KMS-11 (cell line): Measurements from ENCODE around the gene SPATS2L.

Experiments
- H2AFZ ChIP-seq: fragments of 200-600 bp; sonication (generic); 2 replicates; pipeline ENCODE4 v1.6.1; 2016; ENCODE audit warnings: antibody characterized with exemption, mixed run types, low read depth
- H3K27ac ChIP-seq: fragments of 200-600 bp; sonication (generic); 2 replicates; pipeline ENCODE4 v1.6.1; 2016; ENCODE audit warnings: mild to moderate bottlenecking, mixed run types
- H3K27me3 ChIP-seq: fragments of 200-600 bp; sonication (generic); 2 replicates; pipeline ENCODE4 v1.6.1; 2017; ENCODE audit warnings: mild to moderate bottlenecking, low read depth, mixed run types, moderate library complexity; ENCODE audit not compliant: insufficient read depth
- H3K36me3 ChIP-seq: fragments of 200-600 bp; sonication (generic); 2 replicates; pipeline ENCODE4 v1.6.1; 2017; ENCODE audit warnings: mild to moderate bottlenecking, mixed run types; ENCODE audit not compliant: insufficient read depth
- H3K4me1 ChIP-seq: fragments of 200-600 bp; sonication (generic); 2 replicates; pipeline ENCODE4 v1.6.1; 2016; ENCODE audit warnings: mild to moderate bottlenecking, low read depth, mixed run types; ENCODE audit not compliant: poor library complexity, severe bottlenecking
- H3K4me2 ChIP-seq: fragments of 200-600 bp; sonication (generic); 2 replicates; pipeline ENCODE4 v1.7.0; 2016; ENCODE audit warnings: mild to moderate bottlenecking, mixed run types
- H3K4me3 ChIP-seq: fragments of 200-600 bp; sonication (generic); IDR thresholded peaks from 2 replicates; pipeline ENCODE4 v1.6.1; 2017; ENCODE audit warnings: low read depth, low read length, mixed read lengths; ENCODE audit not compliant: insufficient read depth
- H3K79me2 ChIP-seq: fragments of 200-600 bp; sonication (generic); 2 replicates; pipeline ENCODE4 v1.6.1; 2016; ENCODE audit warnings: low read depth, mixed run types; ENCODE audit not compliant: insufficient read depth
- H3K9ac ChIP-seq: fragments of 200-600 bp; sonication (generic); 2 replicates; pipeline ENCODE4 v1.6.1; 2016; ENCODE audit warnings: mild to moderate bottlenecking, mixed run types
- H4K20me1 ChIP-seq: fragments of 200-600 bp; sonication (generic); 2 replicates; pipeline ENCODE4 v1.6.1; 2016; ENCODE audit warnings: mild to moderate bottlenecking, mixed run types; ENCODE audit not compliant: insufficient read depth
- CTCF ChIP-seq: fragments of 200-600 bp; sonication (generic); conservative IDR thresholded peaks from 2 replicates; pipeline ENCODE4 v1.6.1; 2017; ENCODE audit warnings: low read depth, mild to moderate bottlenecking, antibody characterized with exemption, low read length, moderate library complexity, mixed read lengths

The SPATS2L gene

GRCh38 chr2:200380833-200381542, 74.5 kb downstream of the SPATS2L start:
- TF ChIP-seq CTCF, result no peak
- Histone ChIP-seq H3K79me2 (no peaks in the 10 kb centered on the region), H3K36me3 (no peaks in the 10 kb centered on the region), H2AFZ (no peak overlapping the region), H4K20me1 (no peaks in the 10 kb centered on the region), H3K9ac (no peak overlapping the region), H3K4me2 (peak overlapping the region; percentile 46), H3K27me3 (no peaks in the 10 kb centered on the region), H3K4me1 (peaks cover 38% of the 10 kb centered on the region), H3K27ac (peak overlapping the region; percentile 25; the same call in 1 of the 2 replicates), H3K4me3 (no peak overlapping the region)

- Histone ChIP-seq H3K4me2 (no peak overlapping the region), H3K9ac (no peak overlapping the region), H3K79me2 (no peaks in the 10 kb centered on the region), H3K4me1 (peaks cover 38% of the 10 kb centered on the region), H2AFZ (no peak overlapping the region), H3K36me3 (no peaks in the 10 kb centered on the region), H3K4me3 (no peak overlapping the region), H3K27me3 (no peaks in the 10 kb centered on the region), H3K27ac (no peak overlapping the region), H4K20me1 (no peaks in the 10 kb centered on the region)
- no peak for TF ChIP-seq CTCF
Observed at GRCh38 chr2:200382874-200383273, 76.4 kb downstream of the SPATS2L start.

GRCh38 chr2:200383380-200384110, 77.1 kb downstream of the SPATS2L start:
- no peaks in the 10 kb centered on the region for H3K36me3 ChIP-seq
- no peaks in the 10 kb centered on the region for H4K20me1 ChIP-seq
- peak overlapping the region; percentile 50 for H3K4me2 ChIP-seq
- no peak overlapping the region for H3K4me3 ChIP-seq
- H3K27ac ChIP-seq, result no peak overlapping the region
- H3K79me2 ChIP-seq, result no peaks in the 10 kb centered on the region
- no peaks in the 10 kb centered on the region for H3K27me3 ChIP-seq
- TF ChIP-seq CTCF, result no peak
- H2AFZ ChIP-seq, result no peak overlapping the region
- no peak overlapping the region for H3K9ac ChIP-seq
- H3K4me1 ChIP-seq, result peaks cover 38% of the 10 kb centered on the region

- H4K20me1 ChIP-seq, result no peaks in the 10 kb centered on the region
Observed at GRCh38 chr2:200385063-200385635, 78.7 kb downstream of the SPATS2L start.

More at GRCh38 chr2:200385063-200385635, 78.7 kb downstream of the SPATS2L start:
- Histone ChIP-seq H3K4me1 (peaks cover 36% of the 10 kb centered on the region), H3K9ac (no peak overlapping the region), H3K27ac (no peak overlapping the region), H3K79me2 (no peaks in the 10 kb centered on the region), H3K4me2 (no peak overlapping the region), H3K27me3 (no peaks in the 10 kb centered on the region), H2AFZ (no peak overlapping the region), H3K4me3 (no peak overlapping the region), H3K36me3 (no peaks in the 10 kb centered on the region)
- TF ChIP-seq CTCF, result no peak
